AG04450 (cell line): ENCODE results near the gene SIRT4. TPM values are rescaled to one million over a fixed set of nuclear protein-coding genes. Genes with fewer than 3 reads are reported as not detected.

Experiments
- CTCF ChIA-PET: fragments of 300-600, 350-600 bp; formaldehyde crosslinking; extraction: SDS; loops from one replicate; lab custom pipeline; 2022; ENCODE audit warnings: antibody characterized with exemption, inconsistent platforms; lab: Charles Lee
- POLR2A ChIA-PET: fragments of 350-600 bp; formaldehyde crosslinking; extraction: SDS; loops from one replicate; lab custom pipeline; 2021; ENCODE audit warnings: antibody characterized with exemption, inconsistent platforms; lab: Yijun Ruan, JAX
- DNase-seq: peaks from one replicate; pipeline ENCODE4 v3.0.0-alpha.2; 2011; ENCODE audit warnings: low read depth, low spot score
- H3K27ac ChIP-seq: one replicate; pipeline ENCODE4 v1.5.1; 2012; ENCODE audit warnings: low read depth, low read length, control low read depth
- H3K27me3 ChIP-seq: one replicate; pipeline ENCODE4 v1.6.0; 2012; ENCODE audit warnings: low read length; ENCODE audit not compliant: control insufficient read depth, insufficient read depth
- H3K4me3 ChIP-seq: 2 replicates; pipeline ENCODE4 v1.5.1; 2011; ENCODE audit warnings: mild to moderate bottlenecking, low read depth, low read length, control low read depth
- H3K9me3 ChIP-seq: 2 replicates; pipeline ENCODE4 v1.5.1; 2012; ENCODE audit warnings: low read length; ENCODE audit not compliant: control insufficient read depth, insufficient read depth
- polyA plus RNA-seq: library from polyadenylated mRNA; depleted of rRNA; stranded (reverse); fragments of >200 nt; gene quantifications from 2 replicates; pipeline ENCODE4 v1.2.3, GENCODE V29; 2011
- TF ChIP-seq, protein P1 (sequence below): IDR thresholded peaks from 2 replicates; pipeline ENCODE4 v1.5.1; 2011; ENCODE audit warnings: low read depth, low read length, control low read depth, inconsistent platforms

The SIRT4 gene
- polyA plus RNA-seq, 1 experiment, result 1.9 TPM

DNA sequence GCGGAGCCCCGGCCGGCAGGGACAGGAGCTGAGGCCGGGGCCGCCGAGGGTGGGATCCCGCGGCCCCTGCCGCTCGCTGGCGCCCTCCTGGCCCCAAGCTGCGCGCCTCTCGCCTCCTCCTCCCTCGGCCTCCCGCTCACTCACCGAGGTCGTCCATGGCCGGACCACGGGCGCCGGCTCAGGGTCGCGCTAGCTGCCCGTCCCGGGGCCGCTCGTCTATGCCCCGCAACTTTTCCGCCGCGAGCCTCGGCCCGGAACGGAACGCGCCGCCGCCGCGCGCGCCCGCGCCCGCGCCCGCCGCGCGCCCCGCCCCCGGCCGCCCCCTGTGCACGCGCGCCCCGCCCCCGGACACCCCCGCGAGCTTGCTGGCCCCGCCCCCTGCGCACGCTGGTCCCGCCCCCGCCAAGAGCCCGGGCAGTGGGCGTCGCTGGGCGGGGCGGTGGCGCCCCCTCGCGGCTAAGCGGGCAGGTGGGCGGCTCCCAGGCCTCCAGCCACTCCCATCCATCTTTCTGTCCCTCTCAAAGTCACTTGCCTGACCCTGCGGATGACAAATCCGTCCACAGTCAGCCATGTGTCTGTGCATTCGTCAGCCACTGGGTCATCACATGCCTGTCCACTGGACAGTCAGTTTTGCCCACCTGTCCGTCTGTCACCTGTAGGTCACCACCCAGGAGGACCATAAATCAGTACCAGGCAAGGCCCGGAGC is 36.5 kb upstream of the SIRT4 start, which contains the start of gene PXN:
Gene PXN (minus strand): TSS at position 258 of the 707 bp plus-strand sequence. CDS start 101 bp downstream, at position 157.
- peak within 1 kb of the TSS; percentile 77 for H3K4me3 ChIP-seq
- ChIA-PET POLR2A (interaction anchor here (0.7 to 10.0 kb wide), 7 partner anchors 9 to 65 kb away, joined by 3 to 118 read pairs (median 8); partner anchors contain the start of genes RNU4-1, RNU4-2 and RPLP0), CTCF (interaction anchor here (0.5 to 21.8 kb wide), 26 partner anchors 10 to 148 kb away, joined by 3 to 685 read pairs (median 5); partner anchors contain the start of genes RNU4-2 and RPLP0)
- H3K27me3 ChIP-seq, result no peaks in the 10 kb centered on the region
- peak within 1 kb of the TSS; percentile 21 for H3K27ac ChIP-seq
- no peaks in the 10 kb centered on the region; the same call in 1 of the 2 replicates for H3K9me3 ChIP-seq
- TF ChIP-seq, protein P1, sequence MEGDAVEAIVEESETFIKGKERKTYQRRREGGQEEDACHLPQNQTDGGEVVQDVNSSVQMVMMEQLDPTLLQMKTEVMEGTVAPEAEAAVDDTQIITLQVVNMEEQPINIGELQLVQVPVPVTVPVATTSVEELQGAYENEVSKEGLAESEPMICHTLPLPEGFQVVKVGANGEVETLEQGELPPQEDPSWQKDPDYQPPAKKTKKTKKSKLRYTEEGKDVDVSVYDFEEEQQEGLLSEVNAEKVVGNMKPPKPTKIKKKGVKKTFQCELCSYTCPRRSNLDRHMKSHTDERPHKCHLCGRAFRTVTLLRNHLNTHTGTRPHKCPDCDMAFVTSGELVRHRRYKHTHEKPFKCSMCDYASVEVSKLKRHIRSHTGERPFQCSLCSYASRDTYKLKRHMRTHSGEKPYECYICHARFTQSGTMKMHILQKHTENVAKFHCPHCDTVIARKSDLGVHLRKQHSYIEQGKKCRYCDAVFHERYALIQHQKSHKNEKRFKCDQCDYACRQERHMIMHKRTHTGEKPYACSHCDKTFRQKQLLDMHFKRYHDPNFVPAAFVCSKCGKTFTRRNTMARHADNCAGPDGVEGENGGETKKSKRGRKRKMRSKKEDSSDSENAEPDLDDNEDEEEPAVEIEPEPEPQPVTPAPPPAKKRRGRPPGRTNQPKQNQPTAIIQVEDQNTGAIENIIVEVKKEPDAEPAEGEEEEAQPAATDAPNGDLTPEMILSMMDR, result peak; percentile 66
- no peak for DNase-seq

DNA sequence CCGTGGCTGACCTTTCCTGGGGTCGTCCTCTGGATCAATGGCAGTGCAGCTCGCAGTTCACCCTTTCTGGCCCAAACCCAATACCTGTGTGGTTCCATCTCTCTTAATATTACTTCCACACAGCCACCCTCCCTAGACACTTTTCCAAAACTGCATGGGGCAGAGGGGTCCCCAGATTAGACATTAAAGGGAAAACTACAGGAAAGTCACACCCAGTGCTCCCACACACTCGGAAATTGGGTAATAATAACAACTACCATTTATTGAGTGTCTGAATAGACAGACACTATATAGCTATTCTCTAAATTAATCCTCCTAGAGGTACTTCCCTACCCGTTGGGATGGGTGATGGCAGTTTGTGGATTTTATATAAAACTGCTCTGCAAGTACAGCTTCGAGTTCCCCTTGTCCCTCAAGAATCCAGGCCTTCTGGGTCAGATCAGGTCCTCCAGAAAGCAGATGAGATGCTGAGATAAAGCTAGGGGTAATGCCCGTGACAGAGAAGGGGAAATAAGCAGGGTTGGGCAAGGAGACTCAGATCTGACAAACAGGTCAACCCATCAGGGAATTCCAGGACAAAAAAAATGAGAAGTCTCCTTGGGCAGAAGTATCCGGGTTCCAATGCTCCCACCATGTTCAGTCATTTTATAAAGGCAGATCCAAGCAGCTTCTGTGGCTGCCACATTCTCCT is 35.8 kb upstream of the SIRT4 start:
- H3K9me3 ChIP-seq, result no peaks in the 10 kb centered on the region; the same call in 1 of the 2 replicates
- CTCF ChIA-PET, result interaction anchor here (0.5 to 21.8 kb wide), 14 partner anchors 9 to 85 kb away, joined by 3 to 685 read pairs (median 16); partner anchors contain the start of genes RNU4-2 and RPLP0
- DNase-seq, result no peak
- POLR2A ChIA-PET, result interaction anchor here (1.2 to 10.0 kb wide), 4 partner anchors 9 to 66 kb away, joined by 8 to 118 read pairs (median 76); partner anchors contain the start of genes RNU4-1, RNU4-2 and RPLP0
- H3K4me3 ChIP-seq, result no peak overlapping the region
- no peak overlapping the region for H3K27ac ChIP-seq
- TF ChIP-seq, protein P1, result no peak
- H3K27me3 ChIP-seq, result no peaks in the 10 kb centered on the region

DNA sequence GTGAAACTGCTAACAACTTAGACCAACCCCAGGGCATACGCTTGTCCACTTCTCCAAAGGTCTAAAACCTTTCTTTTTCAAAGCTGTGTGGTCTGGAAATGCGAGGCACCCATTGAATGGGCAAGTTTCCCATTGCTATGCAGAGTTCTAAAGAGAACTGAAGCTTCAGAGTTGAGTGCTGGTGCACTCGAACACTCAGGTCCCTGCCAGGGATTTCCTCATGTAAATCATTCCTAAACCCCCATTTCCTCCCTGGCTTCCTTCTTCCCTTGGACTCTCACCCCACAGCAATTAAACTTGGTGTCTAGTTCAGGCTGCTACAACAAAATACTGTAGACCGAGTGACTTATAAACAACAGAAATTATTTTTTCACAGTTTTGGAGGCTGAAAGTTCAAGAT is 34.4 kb upstream of the SIRT4 start:
- DNase-seq, result no peak
- ChIA-PET POLR2A (interaction anchor here (1.8 to 10.0 kb wide), 3 partner anchors 24 to 67 kb away, joined by 11 to 118 read pairs (median 80); partner anchors contain the start of genes RNU4-2 and RPLP0), CTCF (interaction anchor here (2.8 to 21.8 kb wide), 4 partner anchors 18 to 66 kb away, joined by 18 to 685 read pairs (median 60); partner anchors contain the start of gene RPLP0)
- TF ChIP-seq, protein P1, result no peak
- Histone ChIP-seq H3K27me3 (no peaks in the 10 kb centered on the region), H3K4me3 (no peak overlapping the region), H3K9me3 (no peaks in the 10 kb centered on the region; the same call in 1 of the 2 replicates), H3K27ac (no peak overlapping the region)

- no peak overlapping the region for H3K4me3 ChIP-seq
- CTCF ChIA-PET, result interaction anchor here (1.2 to 3.7 kb wide), 2 partner anchors 11 to 75 kb away, joined by 3 to 21 read pairs; partner anchors contain the start of gene PXN
- DNase-seq, result no peak
Observed at GRCh38 chr12:120276734-120277133, 25.4 kb upstream of the SIRT4 start.

More at GRCh38 chr12:120276734-120277133, 25.4 kb upstream of the SIRT4 start:
- POLR2A ChIA-PET, result no interaction called here
- H3K27me3 ChIP-seq, result no peaks in the 10 kb centered on the region
- peaks cover 11% of the 10 kb centered on the region; the same call in 1 of the 2 replicates for H3K9me3 ChIP-seq
- H3K27ac ChIP-seq, result no peak overlapping the region
- TF ChIP-seq, protein P1, result no peak
